Daoy (cell line): ENCODE data around the gene CALHM6. TPM values are rescaled to one million over a fixed set of nuclear protein-coding genes. Genes with fewer than 3 reads are reported as not detected.

Experiments
- DNase-seq: peaks from one replicate; pipeline ENCODE4 v3.0.0-alpha.2; 2015; ENCODE audit warnings: low read depth
- total RNA-seq: library from RNA; depleted of rRNA; stranded (reverse); fragments of >200 nt; shearing (Covaris generic); gene quantifications from 2 replicates; pipeline ENCODE4 v1.2.3, GENCODE V29; 2014; rRNA removed

CALHM6 gene
- total RNA-seq = 6.0 and 11.7 TPM in 2 replicates

DNA sequence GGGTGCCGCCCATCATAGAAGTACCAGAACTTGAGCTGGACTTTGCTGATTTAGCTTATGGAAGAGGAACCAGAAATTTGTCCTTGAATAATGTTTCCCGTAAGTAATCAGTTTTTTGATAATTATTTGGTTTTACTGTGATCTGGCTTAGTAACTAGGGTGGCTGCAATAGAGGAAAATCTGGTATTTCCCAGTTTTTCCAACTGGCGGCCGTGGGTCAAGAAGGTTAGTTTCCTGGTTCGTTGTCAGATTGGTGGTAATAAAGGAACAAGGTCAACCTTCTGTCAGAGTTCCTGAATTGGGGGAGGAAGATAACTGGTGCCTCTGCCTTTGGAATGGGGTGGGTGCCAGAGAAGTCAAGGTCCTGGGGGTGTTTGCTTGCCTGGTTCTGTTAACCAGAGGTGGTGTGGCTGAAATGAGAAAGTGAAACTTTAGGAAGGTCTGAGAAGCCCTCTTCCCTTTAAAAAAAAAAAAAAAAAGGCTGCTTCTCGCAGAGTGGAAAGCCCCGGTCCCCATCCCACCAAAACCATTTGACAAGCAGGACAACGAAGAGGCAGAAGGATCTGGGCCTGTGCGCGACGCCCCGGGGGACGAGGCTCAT lies at the start of gene CALHM6:
Gene CALHM6 (plus strand): TSS at position 45 of the 601 bp plus-strand sequence. CDS start 555 bp downstream, at position 600.
- DNase-seq = no peak

DNA sequence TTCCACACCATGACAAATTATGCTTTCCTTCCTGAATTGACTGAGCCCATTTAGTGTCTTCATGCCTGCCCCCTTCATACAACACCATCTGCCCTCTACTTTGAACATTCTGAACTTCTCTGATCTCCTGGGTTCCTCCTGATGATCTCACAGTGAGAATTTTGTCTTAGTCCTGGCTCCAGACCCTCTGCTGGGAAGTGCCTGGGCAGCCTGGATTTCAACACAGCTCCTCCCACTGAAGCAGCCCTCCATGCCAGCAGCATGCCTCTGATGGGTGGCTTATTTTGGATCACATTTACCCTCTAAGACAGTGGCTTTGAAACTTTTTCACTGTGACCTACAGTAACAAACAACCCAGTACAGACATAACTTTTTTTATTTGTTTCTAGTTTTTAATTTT lies 48.9 kb upstream of the CALHM6 start:
- DNase-seq = no peak

DNA sequence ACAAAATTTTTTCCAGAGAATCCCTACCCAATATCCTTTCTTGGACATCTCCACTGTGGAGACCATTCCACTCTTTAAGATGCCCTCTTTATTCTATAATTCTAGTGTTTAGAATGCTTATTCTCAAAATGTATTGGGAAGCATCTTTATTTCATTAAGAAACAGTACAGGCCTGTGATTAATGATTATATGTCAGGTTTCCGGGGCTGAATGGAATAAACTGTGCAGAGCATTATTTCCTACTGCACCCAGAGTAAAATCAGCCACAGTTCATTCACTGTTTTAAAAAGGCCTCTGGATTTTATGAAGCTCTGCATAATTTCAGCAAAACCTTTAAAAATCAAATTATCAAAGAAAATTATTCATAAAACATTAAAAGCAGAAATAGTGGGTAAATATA lies 47.8 kb upstream of the CALHM6 start:
- DNase-seq = no peak

DNA sequence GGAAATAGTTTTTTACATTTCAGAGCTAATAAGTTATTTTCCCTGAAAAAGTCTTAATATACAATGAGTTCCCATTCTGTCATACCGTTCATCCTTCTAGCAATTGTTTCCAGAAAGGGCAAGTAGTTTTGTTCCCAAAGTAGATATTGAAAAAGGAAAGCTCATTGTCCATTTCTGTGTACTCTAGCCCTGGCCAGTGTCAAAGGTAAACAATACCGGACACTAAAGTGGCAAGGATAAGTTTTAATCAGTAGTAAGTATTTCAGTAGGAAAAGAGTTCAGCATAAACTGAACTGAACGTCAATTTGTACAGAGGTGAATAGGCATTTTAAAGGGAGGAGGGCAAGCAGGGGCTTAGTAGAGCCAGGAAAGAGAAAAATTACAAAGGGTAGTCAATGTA lies 43.5 kb upstream of the CALHM6 start:
- no peak for DNase-seq

DNA sequence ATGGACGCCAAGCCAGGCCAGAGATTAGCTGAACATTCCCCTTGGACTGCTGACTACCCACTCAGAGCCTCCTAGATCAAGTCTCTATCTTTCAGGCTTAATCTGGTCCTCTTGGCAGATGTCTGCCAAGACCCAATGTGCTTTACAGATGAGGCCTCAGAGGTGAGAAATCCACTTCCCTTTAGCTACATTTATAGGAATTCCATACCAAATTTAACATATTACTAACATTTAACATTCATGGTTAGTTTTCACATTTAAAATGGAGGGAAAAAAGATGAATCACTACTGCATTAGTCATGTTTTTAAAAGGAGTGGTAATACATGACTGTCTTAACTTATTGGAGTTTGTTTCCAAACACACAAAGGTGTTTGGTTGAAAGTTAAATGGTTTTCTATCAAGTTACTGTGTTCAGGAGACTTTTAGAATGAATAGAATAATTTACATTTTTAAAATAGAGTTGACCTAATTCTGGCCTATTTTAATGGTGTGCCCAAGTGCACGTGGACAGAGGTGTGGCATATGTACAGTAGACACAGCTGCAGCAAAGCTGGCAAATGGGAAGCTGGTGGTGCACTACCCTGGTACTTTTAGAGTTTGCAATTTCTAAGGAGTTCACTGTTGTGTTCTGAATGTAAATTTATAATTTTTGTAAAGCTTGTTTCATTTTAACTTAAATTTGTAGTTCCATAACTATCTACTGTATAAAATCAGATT lies 41.9 kb upstream of the CALHM6 start:
- no peak for DNase-seq

DNA sequence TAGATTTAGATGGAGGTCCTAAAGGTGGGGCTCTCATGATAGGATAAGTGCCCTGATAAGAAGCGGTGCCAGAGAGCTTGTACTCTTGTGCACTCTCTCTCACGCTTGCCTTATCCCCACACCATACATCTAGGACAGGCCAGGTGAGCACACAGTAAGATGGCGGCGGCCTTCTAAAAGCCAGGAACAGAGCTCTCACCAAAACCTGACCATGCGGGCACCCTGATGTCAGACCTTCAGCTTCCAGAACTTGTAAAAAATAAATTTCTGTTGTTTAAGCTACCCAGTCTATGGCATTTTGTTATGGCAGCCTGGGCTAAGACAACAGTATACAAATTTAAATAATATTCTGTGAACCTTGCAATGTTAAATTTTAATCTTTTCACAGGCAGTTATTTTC lies 40.8 kb upstream of the CALHM6 start:
- DNase-seq = no peak

DNA sequence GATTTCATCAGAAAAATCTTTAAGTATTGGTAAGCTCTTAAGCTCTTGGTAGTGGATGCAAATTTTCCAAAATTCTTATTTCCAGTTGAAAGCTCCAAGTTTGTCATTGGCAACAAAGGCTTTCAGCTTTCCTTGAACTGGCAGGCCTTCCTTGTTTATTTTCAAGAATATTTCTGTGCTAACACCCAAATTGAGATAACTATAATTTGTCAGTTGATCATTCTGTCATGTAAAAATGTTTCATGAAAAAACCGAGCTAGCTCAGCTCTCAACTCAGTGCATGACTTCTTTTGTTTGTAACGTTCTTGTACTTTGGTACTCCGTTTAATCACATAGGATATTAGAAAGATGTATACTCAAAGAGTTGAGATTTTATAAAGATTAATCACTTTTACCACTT lies 38.9 kb upstream of the CALHM6 start:
- no peak for DNase-seq

DNA sequence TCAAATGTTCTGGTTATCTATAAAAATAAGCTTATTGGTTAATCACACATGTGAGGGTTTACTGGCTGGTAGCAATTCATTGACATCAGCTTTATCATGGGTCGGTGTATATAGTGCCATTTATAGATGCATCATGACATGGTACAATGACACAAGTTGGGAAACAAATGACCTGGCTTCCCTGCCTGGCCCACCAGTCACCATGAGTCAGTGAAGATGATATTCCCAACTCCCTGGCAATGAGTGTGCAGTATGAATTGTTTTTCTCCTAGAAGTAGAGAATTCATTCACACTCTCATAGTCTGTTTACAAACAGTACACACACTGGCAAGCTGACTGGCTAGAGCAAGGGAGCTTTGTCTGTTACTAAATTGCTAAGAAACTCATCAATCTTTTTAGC lies 37.2 kb upstream of the CALHM6 start:
- peak; percentile 46 for DNase-seq

DNA sequence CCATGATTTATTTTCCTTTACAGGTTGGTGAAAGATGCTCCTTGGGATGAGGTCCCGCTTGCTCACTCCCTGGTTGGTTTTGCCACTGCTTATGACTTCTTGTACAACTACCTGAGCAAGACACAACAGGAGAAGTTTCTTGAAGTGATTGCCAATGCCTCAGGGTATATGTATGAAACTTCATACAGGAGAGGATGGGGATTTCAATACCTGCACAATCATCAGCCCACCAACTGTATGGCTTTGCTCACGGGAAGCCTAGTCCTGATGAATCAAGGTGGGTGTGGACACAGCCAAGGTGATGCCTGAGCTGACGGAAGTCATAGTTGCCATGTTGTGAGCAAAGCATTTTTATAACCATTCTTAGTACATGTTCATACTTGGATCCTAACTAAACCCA lies 34.6 kb upstream of the CALHM6 start:
- no peak for DNase-seq

DNA sequence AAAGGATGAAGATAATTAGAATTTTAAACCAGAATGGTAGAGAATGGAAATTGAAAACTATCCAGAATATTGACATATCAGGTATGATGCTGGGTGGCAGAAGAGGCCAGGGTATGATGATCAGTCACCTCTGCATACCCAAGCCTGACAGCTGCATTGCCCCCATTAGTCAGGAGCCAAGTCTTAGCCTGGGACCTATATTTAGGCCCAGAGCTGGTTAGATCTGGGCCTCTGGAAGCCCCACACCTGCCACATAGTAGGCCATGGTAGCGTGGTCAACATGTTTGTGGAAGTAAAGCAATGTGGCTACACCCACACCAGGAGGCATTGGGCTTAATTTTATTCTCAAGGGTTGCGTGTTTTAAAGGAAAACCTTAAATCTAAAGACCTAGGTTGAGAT lies 32.1 kb upstream of the CALHM6 start:
- no peak for DNase-seq

DNA sequence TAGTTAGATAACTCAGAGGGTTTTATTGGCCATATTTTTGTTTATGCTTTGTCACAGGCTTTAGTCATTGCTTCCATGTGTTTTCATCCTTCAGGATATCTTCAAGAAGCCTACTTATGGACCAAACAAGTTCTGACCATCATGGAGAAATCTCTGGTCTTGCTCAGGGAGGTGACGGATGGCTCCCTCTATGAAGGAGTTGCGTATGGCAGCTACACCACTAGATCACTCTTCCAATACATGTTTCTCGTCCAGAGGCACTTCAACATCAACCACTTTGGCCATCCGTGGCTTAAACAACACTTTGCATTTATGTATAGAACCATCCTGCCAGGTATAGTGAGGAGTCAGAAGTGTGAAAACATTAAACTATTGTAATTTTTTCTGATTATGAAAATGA lies 30.3 kb upstream of the CALHM6 start:
- DNase-seq = no peak

DNA sequence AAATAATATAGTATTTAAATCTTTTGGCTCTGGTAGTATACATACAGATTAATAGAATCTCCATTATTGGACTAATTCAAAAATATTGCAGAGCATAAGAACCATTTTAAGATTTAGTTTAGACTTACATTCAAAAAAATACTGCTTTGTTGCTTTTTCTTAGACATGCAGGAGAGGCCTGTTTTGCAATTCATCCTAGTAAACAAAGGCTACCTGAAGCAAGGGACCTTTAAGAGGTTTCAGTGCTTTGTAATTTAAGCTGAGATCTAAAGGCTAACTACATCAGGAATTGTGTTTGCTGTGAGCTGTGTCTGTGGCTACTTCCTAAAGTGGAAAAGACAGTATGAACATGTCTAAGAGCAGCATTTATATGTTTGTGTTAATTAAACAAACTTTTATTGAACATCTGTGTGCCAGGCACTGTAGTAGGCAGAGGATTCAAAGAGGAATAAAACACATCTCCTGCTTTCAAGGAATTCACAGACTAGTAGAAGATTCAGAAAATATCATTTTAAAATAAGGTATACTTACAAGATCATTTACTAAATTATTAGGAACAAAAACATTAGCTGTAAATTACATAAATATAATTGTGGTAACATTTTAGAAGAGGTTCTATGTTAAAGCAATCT lies 29.1 kb upstream of the CALHM6 start:
- DNase-seq = no peak

DNA sequence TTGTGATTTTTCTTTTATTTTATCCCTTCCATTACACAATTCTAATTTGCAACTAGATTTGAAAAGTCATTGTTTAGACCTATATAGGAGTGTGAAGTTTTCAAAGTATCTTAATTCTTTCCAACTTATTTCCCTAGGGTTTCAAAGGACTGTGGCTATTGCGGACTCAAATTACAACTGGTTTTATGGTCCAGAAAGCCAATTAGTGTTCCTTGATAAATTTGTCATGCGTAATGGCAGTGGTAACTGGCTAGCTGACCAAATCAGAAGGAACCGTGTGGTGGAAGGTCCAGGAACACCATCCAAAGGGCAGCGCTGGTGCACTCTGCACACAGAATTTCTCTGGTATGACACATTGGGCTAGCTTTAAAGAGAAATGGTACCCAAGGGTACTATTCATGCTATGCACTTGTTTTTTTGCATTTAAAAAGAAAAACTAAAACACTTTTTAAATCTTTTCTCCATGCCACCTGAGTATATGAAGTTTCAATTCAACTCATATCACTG lies 27.9 kb upstream of the CALHM6 start:
- DNase-seq = no peak

DNA sequence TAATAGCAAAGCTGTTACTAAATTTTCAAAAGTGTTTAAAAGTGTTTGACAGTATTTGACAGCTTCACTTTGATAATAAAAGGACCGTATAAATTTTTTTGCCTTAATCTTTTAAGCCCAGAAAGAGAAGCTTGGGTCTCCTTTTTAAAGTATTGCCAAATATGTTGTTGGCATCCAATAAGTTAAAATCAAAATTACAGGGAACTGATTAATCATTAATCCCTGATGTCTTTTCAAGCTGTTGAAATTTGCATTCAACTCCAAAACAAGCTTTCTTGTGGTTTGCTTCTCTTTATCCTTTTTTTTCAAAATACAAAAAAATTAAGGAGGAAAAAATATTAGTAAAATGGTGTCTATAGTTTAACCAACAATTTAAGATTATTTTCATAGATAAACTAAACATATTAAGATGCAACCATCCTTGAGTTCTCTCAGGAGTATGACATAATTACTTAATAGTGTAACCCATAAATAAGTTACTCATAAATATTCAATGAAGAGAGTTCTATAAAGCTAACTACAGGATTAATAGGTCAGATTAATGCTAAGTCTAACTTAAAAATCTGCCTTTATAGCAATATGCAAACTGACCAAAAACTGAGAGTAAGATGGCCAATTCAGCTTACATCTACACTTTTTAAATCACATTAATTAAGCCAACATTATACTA lies 27.0 kb upstream of the CALHM6 start:
- no peak for DNase-seq

DNA sequence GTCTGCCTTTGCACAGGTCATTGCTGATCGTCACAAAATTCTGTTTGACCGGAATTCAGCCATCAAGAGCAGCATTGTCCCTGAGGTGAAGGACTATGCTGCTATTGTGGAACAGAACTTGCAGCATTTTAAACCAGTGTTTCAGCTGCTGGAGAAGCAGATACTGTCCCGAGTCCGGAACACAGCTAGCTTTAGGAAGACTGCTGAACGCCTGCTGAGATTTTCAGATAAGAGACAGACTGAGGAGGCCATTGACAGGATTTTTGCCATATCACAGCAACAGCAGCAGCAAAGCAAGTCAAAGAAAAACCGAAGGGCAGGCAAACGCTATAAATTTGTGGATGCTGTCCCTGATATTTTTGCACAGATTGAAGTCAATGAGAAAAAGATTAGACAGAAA lies 24.6 kb upstream of the CALHM6 start:
- no peak for DNase-seq

DNA sequence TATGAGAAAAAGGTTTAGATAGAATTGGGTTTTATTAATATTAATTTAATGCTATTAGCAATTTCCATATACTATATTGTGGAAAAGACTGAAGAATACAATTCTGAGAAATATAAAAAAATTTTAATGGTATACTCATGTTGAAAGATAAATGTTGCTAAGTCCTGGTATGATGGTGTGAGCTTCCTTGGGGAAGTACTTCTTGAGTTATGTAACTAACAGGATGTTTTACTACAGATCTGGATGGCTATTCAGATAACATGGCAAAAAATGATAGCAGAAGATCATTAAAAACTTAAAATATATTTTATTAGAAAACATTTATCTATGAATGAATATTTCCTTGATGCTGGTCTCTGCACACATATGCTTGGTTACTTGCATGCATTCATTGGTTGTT lies 23.5 kb upstream of the CALHM6 start:
- DNase-seq = no peak

DNA sequence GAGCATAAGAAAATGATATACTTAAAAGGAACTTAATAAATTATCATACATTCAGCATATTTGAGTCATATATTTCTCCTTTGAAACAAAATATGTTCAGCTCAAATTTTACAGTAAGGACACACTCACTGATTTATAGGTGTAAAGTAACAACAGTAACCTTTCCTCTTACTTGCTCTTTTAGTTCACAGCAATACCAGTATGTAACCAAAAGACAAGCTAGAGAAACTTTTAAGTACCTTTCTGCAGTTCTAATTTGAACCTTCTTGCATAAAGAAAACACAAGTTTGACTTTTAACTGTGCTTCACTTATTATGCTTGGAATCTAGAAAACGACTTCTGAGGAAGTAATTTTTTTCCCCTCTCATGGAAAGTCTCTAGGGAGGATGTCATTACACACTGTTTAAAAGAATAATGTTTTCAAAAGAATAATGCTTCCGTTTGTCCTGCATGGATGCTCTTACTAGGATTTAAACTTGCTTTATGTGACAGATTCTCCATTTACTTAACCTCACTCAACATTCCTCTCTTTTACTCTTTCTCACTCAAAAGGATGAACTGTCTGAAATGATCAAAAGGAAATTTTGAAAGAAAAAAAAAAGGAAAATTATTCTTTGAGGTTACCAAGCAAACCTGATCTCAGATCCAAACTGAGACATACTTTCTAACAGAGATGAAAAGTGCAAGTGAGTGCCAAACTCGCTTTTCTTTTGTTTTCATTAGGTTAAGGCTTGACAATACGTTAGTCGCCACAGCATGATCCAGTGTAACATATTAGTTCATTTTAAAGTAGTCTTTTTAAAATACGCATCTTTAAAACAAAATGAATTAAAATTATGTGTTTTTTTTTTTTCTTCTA lies 22.4 kb upstream of the CALHM6 start:
- no peak for DNase-seq

DNA sequence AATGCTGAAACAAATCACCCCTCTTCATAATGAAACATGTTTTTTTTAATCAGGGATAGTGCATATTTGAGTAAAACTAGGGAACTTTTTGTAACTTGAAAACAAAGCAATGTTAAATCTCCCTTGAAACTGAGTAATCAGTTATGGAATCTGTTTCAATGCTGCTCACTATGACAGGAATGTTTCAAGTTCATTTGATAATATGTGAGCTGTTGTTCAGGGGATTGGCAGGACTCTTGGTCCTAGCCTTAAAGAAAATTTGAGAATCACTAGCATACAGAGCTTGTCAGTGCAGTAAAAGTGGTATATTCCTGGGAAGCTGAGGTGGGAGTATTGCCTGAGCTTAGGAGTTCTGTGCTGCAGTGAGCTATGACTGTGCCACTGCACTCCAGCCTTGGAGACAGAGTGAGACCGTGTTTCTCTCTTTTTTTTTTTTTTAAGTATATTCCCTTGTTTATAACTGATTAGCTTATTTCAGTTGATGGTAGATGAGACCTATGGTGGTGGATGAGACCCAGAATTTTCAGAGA lies 21.6 kb upstream of the CALHM6 start:
- DNase-seq = no peak

DNA sequence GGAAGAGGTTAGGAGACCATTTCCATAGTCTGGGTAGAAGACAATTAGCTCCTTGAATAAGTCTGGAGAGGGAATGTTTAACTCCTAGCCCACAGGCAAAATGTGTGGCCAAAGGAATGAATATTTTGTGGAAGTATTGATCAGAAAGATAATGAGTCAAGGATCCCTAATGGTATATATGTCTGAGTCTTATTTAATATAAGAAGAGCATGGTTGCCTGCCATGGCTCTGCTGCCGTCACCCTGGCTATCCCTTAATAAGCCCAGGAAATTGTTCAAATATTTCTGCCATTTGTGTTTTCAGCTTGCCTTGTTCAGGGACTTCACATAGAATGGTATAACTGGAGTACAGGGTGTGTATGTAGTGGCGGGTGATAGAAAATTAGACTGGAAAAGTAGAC lies 18.1 kb upstream of the CALHM6 start:
- DNase-seq = no peak

DNA sequence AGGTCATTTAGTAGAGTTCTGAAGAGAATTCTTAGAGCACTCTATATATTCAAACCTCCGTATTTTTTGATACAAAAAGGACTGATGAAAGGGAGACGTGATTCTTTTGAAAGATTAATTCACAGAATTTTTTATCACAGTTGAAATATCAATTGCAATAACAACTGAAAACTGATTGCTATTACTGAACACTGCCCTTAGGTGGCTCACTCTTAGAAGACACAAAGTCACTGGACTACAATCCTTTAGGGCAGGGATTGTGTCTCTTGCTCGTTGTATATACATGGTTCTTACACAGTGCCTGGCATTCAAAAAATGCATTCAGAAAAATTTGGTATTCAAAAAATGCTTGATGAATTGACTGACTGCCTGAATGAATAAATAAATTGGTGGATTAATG lies 17.1 kb upstream of the CALHM6 start:
- peak; percentile 24 for DNase-seq

DNA sequence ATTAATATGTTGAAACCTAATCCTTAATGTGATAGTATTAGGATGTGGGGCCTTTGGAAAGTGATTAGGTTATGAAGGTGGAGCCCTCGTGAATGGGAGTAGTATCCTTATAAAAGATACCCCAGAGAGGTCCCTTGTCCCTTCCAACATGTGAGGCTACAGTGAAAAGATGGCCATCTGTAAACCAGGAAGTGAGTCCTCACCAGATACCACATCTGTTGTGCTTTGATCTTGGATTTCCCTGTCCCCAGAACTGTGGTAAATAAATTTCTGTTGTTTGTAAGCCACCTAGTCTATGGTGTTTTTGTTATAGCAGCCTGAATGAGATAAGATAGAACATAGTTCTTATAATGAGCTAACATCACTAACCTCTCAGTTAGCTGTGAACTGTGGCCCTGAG lies 16.6 kb upstream of the CALHM6 start:
- DNase-seq = no peak
